K562 (cell line): ENCODE measurements around the gene TGM5. TPM values are rescaled to one million over a fixed set of nuclear protein-coding genes. Genes with fewer than 3 reads are reported as not detected.

ENCODE experiments used
- ATAC-seq: fragments of 200-7000 bp; cut with Tn5 transposase; 3 replicates; pipeline ENCODE4 v1.9.1; 2020; ENCODE audit warnings: moderate library complexity
- BruUV-seq: library from RNA; stranded (reverse); fragments of 400-500 nt; replicated peaks from 2 replicates; lab custom pipeline; 2021; lab: Mats Ljungman, UMichigan
- CTCF ChIA-PET: fragments of 300-600 bp; formaldehyde crosslinking; extraction: SDS; loops from one replicate; lab custom pipeline; 2021; ENCODE audit warnings: low intra/inter-chr PET ratio; lab: Yijun Ruan, JAX
- POLR2A ChIA-PET: fragments of 300-600, 350-650 bp; sonication (Branson Sonifier 250); formaldehyde crosslinking; extraction: SDS; loops from one replicate; lab custom pipeline; 2021; ENCODE audit warnings: antibody characterized with exemption, inconsistent platforms; lab: Yijun Ruan, JAX
- DNase-seq, 4 experiments: peaks; one replicate each; pipeline versions ENCODE4 v3.0.0 to v3.0.0-alpha.2; 2011 to 2018; ENCODE audit warnings: low spot score in 3 of 4, mixed read lengths in 3 of 4; ENCODE audit errors: extremely low read depth in 1 of 4
- FAIRE-seq: peaks from 2 replicates; lab custom pipeline; 2011; peaks lifted over from hg19 to GRCh38; lab: Jason Lieb, UNC
- H2AFZ ChIP-seq: 2 replicates; pipeline ENCODE4 v1.6.0; 2011; ENCODE audit warnings: low read depth, low read length, control low read depth, inconsistent platforms
- H3K27ac ChIP-seq: fragments of 200-600 bp; 3 replicates; pipeline ENCODE4 v1.8.0; 2011; ENCODE audit warnings: low read depth, mild to moderate bottlenecking, control low read depth, inconsistent platforms, low read length, moderate library complexity, mixed read lengths; ENCODE audit errors: extremely low read depth
- H3K27me3 ChIP-seq, 2 experiments: fragments of 300-600 bp in 1 of 2; 2 replicates in 1 of 2; 3 replicates in 1 of 2; pipeline versions ENCODE4 v1.6.0 to v1.8.0; 2011; ENCODE audit warnings: inconsistent platforms in 2 of 2, low read length in 2 of 2, mild to moderate bottlenecking in 1 of 2, mixed read lengths in 1 of 2, moderate library complexity in 1 of 2; ENCODE audit not compliant: control insufficient read depth in 2 of 2, insufficient read depth in 2 of 2
- H3K36me3 ChIP-seq: fragments of 300-600 bp; 3 replicates; pipeline ENCODE4 v1.8.0; 2011; ENCODE audit warnings: mild to moderate bottlenecking, low read length, inconsistent platforms; ENCODE audit not compliant: control insufficient read depth, insufficient read depth
- H3K4me1 ChIP-seq, 2 experiments: fragments of 200-600 bp in 1 of 2; replicated peaks in 1 of 2; 2 replicates in 1 of 2; 3 replicates in 1 of 2; pipeline versions ENCODE4 v1.5.1 to v1.8.0; 2011; ENCODE audit warnings: inconsistent platforms in 2 of 2, low read length in 2 of 2, mild to moderate bottlenecking in 1 of 2, mixed read lengths in 1 of 2, moderate library complexity in 1 of 2; ENCODE audit not compliant: control insufficient read depth in 2 of 2, insufficient read depth in 2 of 2
- H3K4me2 ChIP-seq: 2 replicates; pipeline ENCODE4 v1.6.1; 2011; ENCODE audit warnings: low read length, control low read depth, inconsistent platforms, mixed read lengths; ENCODE audit not compliant: insufficient read depth
- H3K4me3 ChIP-seq: fragments of 200-600 bp; sonication (generic), shearing (Covaris generic); 2 replicates; pipeline ENCODE4 v1.5.1; 2016; ENCODE audit warnings: control low read depth, inconsistent platforms
- H3K79me2 ChIP-seq: fragments of 200-600 bp; 3 replicates; pipeline ENCODE4 v1.8.0; 2011; ENCODE audit warnings: low read length, inconsistent platforms; ENCODE audit not compliant: control insufficient read depth, insufficient read depth
- H3K9ac ChIP-seq, 2 experiments: 2 replicates each; pipeline versions ENCODE4 v1.6.0 to v1.6.1; 2011; ENCODE audit warnings: low read depth in 2 of 2, low read length in 2 of 2, control low read depth in 1 of 2, inconsistent platforms in 1 of 2, mild to moderate bottlenecking in 1 of 2, mixed read lengths in 1 of 2; ENCODE audit not compliant: insufficient read depth in 1 of 2
- H3K9me1 ChIP-seq: one replicate; pipeline ENCODE4 v1.6.0; 2011; ENCODE audit warnings: inconsistent platforms, mild to moderate bottlenecking, low read length, moderate library complexity; ENCODE audit not compliant: control insufficient read depth, insufficient read depth
- H3K9me3 ChIP-seq: replicated peaks from 2 replicates; pipeline ENCODE4 v1.5.1; 2011; ENCODE audit warnings: low read depth, low read length, inconsistent platforms; ENCODE audit not compliant: control insufficient read depth, insufficient read depth
- H4K20me1 ChIP-seq: replicated peaks from 2 replicates; pipeline ENCODE4 v1.6.1; 2011; ENCODE audit warnings: low read length, inconsistent platforms, mixed read lengths; ENCODE audit not compliant: control insufficient read depth, insufficient read depth
- ARID3A ChIP-seq: IDR thresholded peaks from 2 replicates; pipeline ENCODE4 v1.6.1; 2012; ENCODE audit warnings: low read depth, low read length, improper control_type of control experiment, borderline replicate concordance
- BRF1 ChIP-seq: IDR thresholded peaks from 3 replicates; pipeline ENCODE4 v1.6.1; 2011; ENCODE audit warnings: borderline replicate concordance, mild to moderate bottlenecking; ENCODE audit not compliant: insufficient read length; ENCODE audit errors: extremely low read depth
- ELF1 ChIP-seq: fragments of 200-800 bp; sonication (Bioruptor generic); IDR thresholded peaks from 2 replicates; pipeline ENCODE4 v1.6.1; 2016; ENCODE audit warnings: missing genetic modification characterization, missing compliant biosample characterization
- ELF4 ChIP-seq: fragments of 450-650 bp; formaldehyde crosslinking; IDR thresholded peaks from 2 replicates; pipeline ENCODE4 v1.4.0; 2022; ENCODE audit warnings: missing genetic modification characterization
- MAFK ChIP-seq: IDR thresholded peaks from 2 replicates; pipeline ENCODE4 v1.6.1; 2011; ENCODE audit warnings: low read length, improper control_type of control experiment
- NR1H2 ChIP-seq: sonication (generic); formaldehyde crosslinking; IDR thresholded peaks from 2 replicates; pipeline ENCODE4 v1.4.0; 2020; ENCODE audit warnings: mild to moderate bottlenecking, missing genetic modification reagents
- PCBP2 ChIP-seq: fragments of 200-400 bp; formaldehyde crosslinking; IDR thresholded peaks from 2 replicates; pipeline ENCODE4 v1.6.1; 2018; ENCODE audit warnings: low read length, low read depth, mild to moderate bottlenecking, moderate library complexity; ENCODE audit not compliant: poor library complexity, severe bottlenecking
- PHTF2 ChIP-seq: fragments of 250-450 bp; sonication (Bioruptor Pico); IDR thresholded peaks from 2 replicates; pipeline ENCODE4 v1.5.0; 2021; ENCODE audit warnings: mild to moderate bottlenecking
- POLR2A ChIP-seq: fragments of 450-650 bp; conservative IDR thresholded peaks from 2 replicates; pipeline ENCODE4 v1.6.1; 2016
- RAD21 ChIP-seq, 2 experiments: fragments of 250-450 bp in 1 of 2; fragments of 450-650 bp in 1 of 2; sonication (Bioruptor Pico) in 1 of 2; formaldehyde crosslinking in 1 of 2; IDR thresholded peaks in 1 of 2; conservative IDR thresholded peaks in 1 of 2; 2 replicates each; pipeline versions ENCODE4 v1.4.0 to v1.8.0; 2020 to 2022; ENCODE audit warnings: mild to moderate bottlenecking in 2 of 2, moderate library complexity in 1 of 2
- SMAD2 ChIP-seq: fragments of 150-350 bp; IDR thresholded peaks from 2 replicates; pipeline ENCODE4 v1.6.1; 2014; ENCODE audit warnings: low read depth, mild to moderate bottlenecking, low read length
- SMARCE1 ChIP-seq: fragments of 450-650 bp; IDR thresholded peaks from 2 replicates; pipeline ENCODE4 v1.7.1; 2016; ENCODE audit warnings: mild to moderate bottlenecking
- TCFL5 ChIP-seq: fragments of 250-450 bp; sonication (Bioruptor Pico); conservative IDR thresholded peaks from 2 replicates; pipeline ENCODE4 v1.6.1; 2021; ENCODE audit warnings: mild to moderate bottlenecking, moderate library complexity, matching md5 sums
- TEAD1 ChIP-seq, 2 experiments: fragments of 450-650 bp in 1 of 2; sonication (generic) in 1 of 2; formaldehyde crosslinking; IDR thresholded peaks; 2 replicates each; pipeline versions ENCODE4 v1.4.0 to v1.8.0; 2020 to 2022; ENCODE audit warnings: mild to moderate bottlenecking in 2 of 2, missing genetic modification reagents in 1 of 2
- TEAD4 ChIP-seq, 2 experiments: sonication (generic) in 1 of 2; formaldehyde crosslinking in 1 of 2; IDR thresholded peaks; 2 replicates each; pipeline versions ENCODE4 v1.6.1 to v1.8.0; 2012 to 2022; ENCODE audit warnings: borderline replicate concordance in 1 of 2, inconsistent platforms in 1 of 2, low read length in 1 of 2, mild to moderate bottlenecking in 1 of 2, missing genetic modification reagents in 1 of 2
- ZFP36 ChIP-seq: fragments of 150-350 bp; IDR thresholded peaks from 2 replicates; pipeline ENCODE4 v1.6.1; 2018; ENCODE audit warnings: low read length, low read depth; ENCODE audit not compliant: partially characterized antibody
- ZNF274 ChIP-seq: IDR thresholded peaks from 2 replicates; pipeline ENCODE4 v1.6.1; 2011; ENCODE audit warnings: low read depth, mild to moderate bottlenecking, low read length, moderate library complexity, borderline replicate concordance
- WGBS: fragments of 100-300 bp; shearing (Covaris generic); methylation state at CpG from one replicate; pipeline ENCODE4 v1.1.6; 2016; ENCODE audit warnings: low coverage, mixed read lengths; ENCODE audit not compliant: insufficient coverage; ENCODE audit errors: missing lambda C conversion rate; 5-methylcytosine and 5-hydroxymethylcytosine counted together
- in situ Hi-C: fragments of 300-500 bp; cut with MboI; formaldehyde crosslinking; loops from 4 replicates; pipeline ENCODE4 v1.15.0; 2018; ENCODE audit warnings: inconsistent platforms, mixed read lengths
- intact Hi-C: fragments of 100-400 bp; cut with micrococcal nuclease; formaldehyde crosslinking; loops from 2 replicates; pipeline ENCODE4 v1.14.2; 2022
- polyA plus RNA-seq, 8 experiments: library from polyadenylated mRNA; depleted of rRNA in 4 of 8; stranded (reverse) in 5 of 8; unstranded in 3 of 8; fragments of >200 nt; fragmentation: Nextera tagmentation in 2 of 8; fragmentation: Illumina TruSeq in 1 of 8; extraction: Ambion mirVana in 2 of 8; extraction: Trizol in 1 of 8; gene quantifications; 2 replicates each; pipeline versions ENCODE4 v1.2.1 to v1.2.3, GENCODE V29; 2011 to 2014; ENCODE audit warnings: inconsistent platforms in 1 of 8, missing spikeins in 1 of 8
- total RNA-seq, 7 experiments: library from RNA; depleted of rRNA in 6 of 7; stranded (reverse); fragments of >200 nt in 6 of 7; fragmentation: Illumina TruSeq in 2 of 7; extraction: Trizol in 2 of 7; gene quantifications; 2 replicates each; pipeline versions ENCODE4 v1.2.1 to v1.2.3, GENCODE V29; 2011 to 2021; ENCODE audit warnings: low replicate concordance in 1 of 7
- TF ChIP-seq, protein P1 (sequence below): fragments of 450-650 bp; IDR thresholded peaks from 2 replicates; pipeline ENCODE4 v1.6.1; 2016; ENCODE audit warnings: borderline replicate concordance

TGM5 gene
- total and polyA plus RNA-seq, 9 of the 15 experiments (the other 6 are each of a cell fraction or from before 2014, with no cell fraction given), result 0.03 to 0.10 (median 0.07) TPM; not detected in 6

DNA sequence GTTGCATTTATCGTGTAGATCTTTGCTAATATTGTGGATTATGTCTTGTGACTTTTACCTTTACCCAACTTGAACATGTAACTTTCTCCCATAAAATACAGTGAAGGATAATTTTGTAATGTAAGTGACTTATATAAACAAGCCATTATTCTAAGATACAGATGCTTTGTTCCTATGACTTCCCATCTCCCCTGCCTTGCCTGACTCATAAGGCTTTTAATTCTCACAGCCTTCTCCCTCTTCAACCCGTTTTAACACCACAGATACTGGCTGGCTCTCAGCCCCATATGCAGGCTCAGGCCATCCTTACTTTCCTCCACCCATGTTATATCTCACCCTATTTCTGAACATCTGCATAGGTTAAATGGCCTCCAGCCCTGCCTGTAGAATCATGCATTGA is 77.4 kb downstream of the TGM5 start (continued):
- TF ChIP-seq SMAD2 (no peak), ZNF274 (no peak), NR1H2 (CRISPR knock-in tag) (no peak), MAFK (no peak)
- TF ChIP-seq, all 486 proteins: peak for 0

DNA sequence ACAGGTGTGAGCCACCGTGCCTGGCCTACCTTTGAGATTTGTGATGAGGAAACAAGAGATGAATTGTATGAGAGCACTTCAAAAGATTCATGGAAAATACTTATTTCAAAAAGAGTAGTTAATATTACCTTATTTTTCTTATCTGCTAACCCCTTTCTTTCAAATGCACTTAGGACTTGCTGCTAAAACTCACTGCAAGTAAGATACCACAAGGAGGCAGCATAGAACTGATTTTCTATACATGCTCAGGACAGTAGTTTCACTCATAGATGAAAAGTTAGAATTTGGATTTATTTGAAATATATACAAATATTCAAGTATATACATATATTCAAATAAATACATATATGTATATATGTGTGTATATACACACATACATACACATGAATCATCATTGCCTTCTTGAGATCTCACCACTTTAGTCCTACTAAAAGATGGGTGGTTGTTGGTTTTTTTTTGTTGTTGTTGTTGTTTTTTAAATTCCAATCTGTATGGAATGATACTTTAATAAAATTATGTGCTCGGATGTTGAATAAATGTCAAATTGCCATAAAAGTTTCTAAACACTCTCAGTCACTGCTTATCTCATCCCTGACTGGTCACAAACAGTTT is 79.1 kb downstream of the TGM5 start:
- Histone ChIP-seq H2AFZ (no peak overlapping the region), H3K36me3 (peaks cover 57% of the 10 kb centered on the region), H3K27ac (no peak overlapping the region), H3K4me3 (no peak overlapping the region), H3K9ac (no peak overlapping the region), H3K4me2 (no peak overlapping the region), H4K20me1 (no peaks in the 10 kb centered on the region), H3K9me3 (no peaks in the 10 kb centered on the region), H3K27me3 (no peaks in the 10 kb centered on the region), H3K4me1 (peaks cover 12 to 15% of the 10 kb centered on the region in 2 experiments), H3K9me1 (peaks cover 3% of the 10 kb centered on the region), H3K79me2 (peaks cover 18% of the 10 kb centered on the region)
- CTCF ChIA-PET, result interaction anchor here (0.7 to 1.2 kb wide), 4 partner anchors 16 to 98 kb away, joined by 4 to 5 read pairs (median 4); no protein-coding TSS in a partner anchor
- DNase-seq (peak in 3 of 4 experiments; percentile 36 to 63 (median 51)), ATAC-seq (no peak), FAIRE-seq (peak; percentile 69)
- POLR2A ChIA-PET, result no interaction called here
- 38% methylated on average over 2 of the region's 2 CpGs for WGBS
- BruUV-seq, result no TSS peak
- intact Hi-C loops, result loop anchor here (2.0 to 10.0 kb wide), 3 partner anchors 83 to 485 kb away; partner anchors contain the start of gene UBR1
- in situ Hi-C loops, result no loop called here
- no peak for TF ChIP-seq TEAD4 (IDR thresholded peaks at IDR 0.05; ENCODE audit: low read length)
- TF ChIP-seq TEAD4 (CRISPR knock-in tag; IDR thresholded peaks at IDR 0.05; ENCODE audit: borderline replicate concordance), result no peak
- TF ChIP-seq BRF1, result no peak
- TF ChIP-seq RAD21 (CRISPR knock-in tag; conservative IDR thresholded peaks at IDR 0.05 in 1 of 2, IDR thresholded peaks at IDR 0.05 in 1 of 2), result peak; percentile 54 to 59
- no peak for TF ChIP-seq TCFL5 (CRISPR knock-in tag)
- no peak for TF ChIP-seq PHTF2
- no peak for TF ChIP-seq ELF4 (CRISPR knock-in tag)
- TF ChIP-seq POLR2A, result no peak
- no peak for TF ChIP-seq SMARCE1
- TF ChIP-seq PCBP2, result no peak
- no peak for TF ChIP-seq TEAD1 (CRISPR knock-in tag; IDR thresholded peaks at IDR 0.05)
- 0 out of 2 replicates have a peak, but pooled peaks have one; percentile 35 for TF ChIP-seq ARID3A
- TF ChIP-seq, protein P1, sequence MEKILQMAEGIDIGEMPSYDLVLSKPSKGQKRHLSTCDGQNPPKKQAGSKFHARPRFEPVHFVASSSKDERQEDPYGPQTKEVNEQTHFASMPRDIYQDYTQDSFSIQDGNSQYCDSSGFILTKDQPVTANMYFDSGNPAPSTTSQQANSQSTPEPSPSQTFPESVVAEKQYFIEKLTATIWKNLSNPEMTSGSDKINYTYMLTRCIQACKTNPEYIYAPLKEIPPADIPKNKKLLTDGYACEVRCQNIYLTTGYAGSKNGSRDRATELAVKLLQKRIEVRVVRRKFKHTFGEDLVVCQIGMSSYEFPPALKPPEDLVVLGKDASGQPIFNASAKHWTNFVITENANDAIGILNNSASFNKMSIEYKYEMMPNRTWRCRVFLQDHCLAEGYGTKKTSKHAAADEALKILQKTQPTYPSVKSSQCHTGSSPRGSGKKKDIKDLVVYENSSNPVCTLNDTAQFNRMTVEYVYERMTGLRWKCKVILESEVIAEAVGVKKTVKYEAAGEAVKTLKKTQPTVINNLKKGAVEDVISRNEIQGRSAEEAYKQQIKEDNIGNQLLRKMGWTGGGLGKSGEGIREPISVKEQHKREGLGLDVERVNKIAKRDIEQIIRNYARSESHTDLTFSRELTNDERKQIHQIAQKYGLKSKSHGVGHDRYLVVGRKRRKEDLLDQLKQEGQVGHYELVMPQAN, result no peak
- TF ChIP-seq ELF1 (tag), result no peak
- no peak for TF ChIP-seq ZFP36
